Suprapubic skin (tissue), 4 donors: ENCODE results near the gene SUGCT. TPM values are rescaled to one million over a fixed set of nuclear protein-coding genes. Genes with fewer than 3 reads are reported as not detected.

Source experiments
- DNase-seq, 2 donors: peaks; one replicate each; pipeline ENCODE4 v3.0.0-alpha.2; 2019; ENCODE audit warnings: low spot score in 2 of 2
- H3K27ac ChIP-seq: fragments of 200-600 bp; sonication (generic); one replicate; pipeline ENCODE4 v1.5.1; 2019
- H3K27me3 ChIP-seq: fragments of 200-600 bp; sonication (generic); one replicate; pipeline ENCODE4 v1.5.1; 2019
- H3K36me3 ChIP-seq: fragments of 200-600 bp; sonication (generic); one replicate; pipeline ENCODE4 v1.5.1; 2019
- H3K4me1 ChIP-seq: fragments of 200-600 bp; sonication (generic); one replicate; pipeline ENCODE4 v1.5.1; 2019
- H3K4me3 ChIP-seq: fragments of 200-600 bp; sonication (generic); one replicate; pipeline ENCODE4 v1.5.1; 2019; ENCODE audit warnings: mild to moderate bottlenecking
- H3K9me3 ChIP-seq: fragments of 200-600 bp; sonication (generic); one replicate; pipeline ENCODE4 v1.5.1; 2019
- CTCF ChIP-seq, 2 donors: fragments of 200-600 bp in 1 of 2; fragments of 450-650 bp in 1 of 2; sonication (generic) in 1 of 2; IDR thresholded peaks; one replicate each; pipeline ENCODE4 v1.5.1; 2016 to 2019; ENCODE audit warnings: antibody characterized with exemption in 2 of 2, mild to moderate bottlenecking in 1 of 2, moderate library complexity in 1 of 2
- EP300 ChIP-seq: sonication (generic); formaldehyde crosslinking; IDR thresholded peaks from one replicate; pipeline ENCODE4 v1.6.1; 2017; ENCODE audit warnings: antibody characterized with exemption
- POLR2A ChIP-seq, 2 donors: fragments of 450-650 bp; IDR thresholded peaks; one replicate each; pipeline ENCODE4 v1.6.1; 2017; ENCODE audit warnings: antibody characterized with exemption in 2 of 2, mild to moderate bottlenecking in 2 of 2, moderate library complexity in 2 of 2
- POLR2AphosphoS5 ChIP-seq, 3 donors: sonication (generic); formaldehyde crosslinking; IDR thresholded peaks; one replicate each; pipeline ENCODE4 v1.6.1; 2017; ENCODE audit warnings: antibody characterized with exemption in 3 of 3
- WGBS: methylation state at CpG from one replicate; pipeline ENCODE4 v1.1.5; 2018; 5-methylcytosine and 5-hydroxymethylcytosine counted together
- total RNA-seq, 4 donors: library from RNA; depleted of rRNA; stranded (reverse); fragments of >200 nt; gene quantifications; one replicate each; pipeline ENCODE4 v1.1.0, GENCODE V29; 2016

Gene SUGCT
- total RNA-seq, 4 donors from 2014 or later, result 0.73 to 2.2 (median 0.98) TPM; not detected in 1

GRCh38 chr7:40604601-40605438, 470.0 kb downstream of the SUGCT start:
- TF ChIP-seq CTCF (IDR thresholded peaks at IDR 0.05), result peak in 1 of 2 donors; percentile 26
- no peak for TF ChIP-seq POLR2A (IDR thresholded peaks at IDR 0.05)
- Histone ChIP-seq H3K4me3 (no peak overlapping the region), H3K27ac (no peak overlapping the region), H3K36me3 (no peaks in the 10 kb centered on the region), H3K27me3 (no peaks in the 10 kb centered on the region), H3K9me3 (no peaks in the 10 kb centered on the region), H3K4me1 (no peaks in the 10 kb centered on the region)
- 44% methylated on average over 17 of the region's 17 CpGs for WGBS
- DNase-seq, result no peak

- H3K4me3 ChIP-seq, result no peak overlapping the region
- no peaks in the 10 kb centered on the region for H3K4me1 ChIP-seq
- H3K36me3 ChIP-seq, result no peaks in the 10 kb centered on the region
- H3K27me3 ChIP-seq, result no peaks in the 10 kb centered on the region
- H3K9me3 ChIP-seq, result no peaks in the 10 kb centered on the region
- no peak for DNase-seq
- 76% methylated on average over 5 of the region's 5 CpGs for WGBS
- H3K27ac ChIP-seq, result no peak overlapping the region
- TF ChIP-seq POLR2AphosphoS5 (IDR thresholded peaks at IDR 0.05), result no peak
- TF ChIP-seq POLR2A (IDR thresholded peaks at IDR 0.05), result no peak
- no peak for TF ChIP-seq CTCF (IDR thresholded peaks at IDR 0.05)
- TF ChIP-seq EP300, result no peak
Observed at GRCh38 chr7:40608321-40609075, 473.7 kb downstream of the SUGCT start.

GRCh38 chr7:40610461-40610860, 475.7 kb downstream of the SUGCT start:
- DNase-seq, result no peak

GRCh38 chr7:40611095-40611871, 476.5 kb downstream of the SUGCT start:
- 86% methylated on average over 2 of the region's 2 CpGs for WGBS
- Histone ChIP-seq H3K4me3 (no peak overlapping the region), H3K36me3 (no peaks in the 10 kb centered on the region), H3K9me3 (no peaks in the 10 kb centered on the region), H3K27me3 (no peaks in the 10 kb centered on the region), H3K4me1 (no peaks in the 10 kb centered on the region), H3K27ac (no peak overlapping the region)
- TF ChIP-seq CTCF (IDR thresholded peaks at IDR 0.05) (no peak), EP300 (no peak), POLR2AphosphoS5 (IDR thresholded peaks at IDR 0.05) (no peak), POLR2A (IDR thresholded peaks at IDR 0.05) (no peak)
- no peak for DNase-seq

More at GRCh38 chr7:40610461-40610860, 475.7 kb downstream of the SUGCT start:
- 87% methylated on average over 4 of the region's 4 CpGs for WGBS
- Histone ChIP-seq H3K9me3 (no peaks in the 10 kb centered on the region), H3K27me3 (no peaks in the 10 kb centered on the region), H3K4me3 (no peak overlapping the region), H3K4me1 (no peaks in the 10 kb centered on the region), H3K36me3 (no peaks in the 10 kb centered on the region), H3K27ac (no peak overlapping the region)
- TF ChIP-seq POLR2A (IDR thresholded peaks at IDR 0.05), result no peak
- TF ChIP-seq POLR2AphosphoS5 (IDR thresholded peaks at IDR 0.05), result no peak
- TF ChIP-seq EP300, result no peak
- TF ChIP-seq CTCF (IDR thresholded peaks at IDR 0.05), result no peak
